HepG2 (cell line): Measurements from ENCODE around the gene IL17RC. TPM values are rescaled to one million over a fixed set of nuclear protein-coding genes. Genes with fewer than 3 reads are reported as not detected.
A peak's percentile ranks its signal among the peaks of the same experiment; 100 is the strongest.

ENCODE experiments used
- BHLHE40 ChIP-seq: IDR thresholded peaks from 2 replicates; pipeline ENCODE4 v1.6.1; 2011; ENCODE audit warnings: low read length, improper control_type of control experiment
- BRD4 ChIP-seq: sonication (generic); formaldehyde crosslinking; IDR thresholded peaks from 2 replicates; pipeline ENCODE4 v1.4.0; 2020; ENCODE audit warnings: missing genetic modification reagents
- CBX2 ChIP-seq, 2 experiments: fragments of 200-600 bp in 1 of 2; sonication (generic); formaldehyde crosslinking in 1 of 2; IDR thresholded peaks; 2 replicates each; pipeline versions ENCODE4 v1.7.0 to v1.8.1; 2018 to 2022; ENCODE audit warnings: low read depth in 2 of 2, low read length in 1 of 2, mild to moderate bottlenecking in 1 of 2, missing genetic modification reagents in 1 of 2
- CEBPG ChIP-seq: IDR thresholded peaks from 2 replicates; pipeline ENCODE4 v1.6.1; 2016
- DR1 ChIP-seq: sonication (generic); formaldehyde crosslinking; IDR thresholded peaks from 2 replicates; pipeline ENCODE4 v1.8.0; 2021; ENCODE audit warnings: mild to moderate bottlenecking, missing genetic modification reagents, inconsistent platforms
- HNRNPLL ChIP-seq: fragments of 200-400 bp; formaldehyde crosslinking; IDR thresholded peaks from 2 replicates; pipeline ENCODE4 v1.6.1; 2017; ENCODE audit warnings: mild to moderate bottlenecking, low read depth, low read length; ENCODE audit not compliant: poor library complexity, severe bottlenecking
- HOXD1 ChIP-seq: sonication (generic); formaldehyde crosslinking; IDR thresholded peaks from 2 replicates; pipeline ENCODE4 v1.5.0; 2020; ENCODE audit warnings: missing genetic modification reagents
- IKZF5 ChIP-seq: IDR thresholded peaks from 2 replicates; pipeline ENCODE4 v1.6.1; 2018; ENCODE audit warnings: missing genetic modification reagents, mild to moderate bottlenecking, missing compliant biosample characterization
- JUND ChIP-seq: sonication (generic); formaldehyde crosslinking; IDR thresholded peaks from 2 replicates; pipeline ENCODE4 v1.8.0; 2022; ENCODE audit warnings: mild to moderate bottlenecking, missing genetic modification reagents
- KLF16 ChIP-seq, 2 experiments: sonication (generic) in 1 of 2; formaldehyde crosslinking in 1 of 2; IDR thresholded peaks; 2 replicates each; pipeline versions ENCODE4 v1.6.1 to v1.8.0; 2016 to 2023; ENCODE audit warnings: missing genetic modification reagents in 2 of 2, missing compliant biosample characterization in 1 of 2
- MYC ChIP-seq: sonication (generic); formaldehyde crosslinking; IDR thresholded peaks from 2 replicates; pipeline ENCODE4 v1.9.0; 2021; ENCODE audit warnings: missing genetic modification reagents, borderline replicate concordance
- NFATC3 ChIP-seq: sonication (generic); formaldehyde crosslinking; IDR thresholded peaks from 2 replicates; pipeline ENCODE4 v1.5.1; 2020; ENCODE audit warnings: mild to moderate bottlenecking, missing genetic modification reagents
- NFKB2 ChIP-seq: sonication (generic); formaldehyde crosslinking; IDR thresholded peaks from 2 replicates; pipeline ENCODE4 v1.4.0; 2020; ENCODE audit warnings: missing genetic modification reagents, borderline replicate concordance
- PAWR ChIP-seq: sonication (generic); formaldehyde crosslinking; IDR thresholded peaks from 2 replicates; pipeline ENCODE4 v1.4.0; 2020; ENCODE audit warnings: missing genetic modification reagents, mild to moderate bottlenecking, borderline replicate concordance
- PHF21A ChIP-seq: sonication (generic); formaldehyde crosslinking; IDR thresholded peaks from 2 replicates; pipeline ENCODE4 v1.5.0; 2020; ENCODE audit warnings: mild to moderate bottlenecking, missing genetic modification reagents
- RBAK ChIP-seq: sonication (generic); formaldehyde crosslinking; IDR thresholded peaks from 2 replicates; pipeline ENCODE4 v1.5.1; 2020; ENCODE audit warnings: mild to moderate bottlenecking, missing genetic modification reagents
- RORA ChIP-seq: sonication (generic); formaldehyde crosslinking; IDR thresholded peaks from 2 replicates; pipeline ENCODE4 v1.5.0; 2020; ENCODE audit warnings: mild to moderate bottlenecking, missing genetic modification reagents, moderate library complexity
- SOX6 ChIP-seq, 2 experiments: fragments of 450-650 bp in 1 of 2; sonication (generic) in 1 of 2; formaldehyde crosslinking in 1 of 2; IDR thresholded peaks; 2 replicates each; pipeline versions ENCODE4 v1.4.0 to v1.6.1; 2017 to 2020; ENCODE audit warnings: antibody characterized with exemption in 1 of 2, mild to moderate bottlenecking in 1 of 2, missing genetic modification reagents in 1 of 2
- SP1 ChIP-seq, 2 experiments: fragments of 450-650 bp in 1 of 2; sonication (generic) in 1 of 2; formaldehyde crosslinking in 1 of 2; IDR thresholded peaks; 2 replicates each; pipeline versions ENCODE4 v1.4.0 to v1.6.1; 2016 to 2020; ENCODE audit warnings: missing genetic modification reagents in 1 of 2
- SP2 ChIP-seq: sonication (generic); formaldehyde crosslinking; IDR thresholded peaks from 2 replicates; pipeline ENCODE4 v1.5.1; 2020; ENCODE audit warnings: mild to moderate bottlenecking, missing genetic modification reagents
- TOPORS ChIP-seq: sonication (generic); formaldehyde crosslinking; IDR thresholded peaks from 2 replicates; pipeline ENCODE4 v1.8.0; 2023; ENCODE audit warnings: mild to moderate bottlenecking, missing genetic modification reagents
- ZIK1 ChIP-seq: sonication (generic); formaldehyde crosslinking; IDR thresholded peaks from 2 replicates; pipeline ENCODE4 v1.5.0; 2020; ENCODE audit warnings: mild to moderate bottlenecking, low read depth, missing genetic modification reagents, borderline replicate concordance
- ZNF431 ChIP-seq: sonication (generic); formaldehyde crosslinking; IDR thresholded peaks from 2 replicates; pipeline ENCODE4 v1.9.0; 2022; ENCODE audit warnings: missing genetic modification reagents, low read depth, mild to moderate bottlenecking, borderline replicate concordance
- ZNF556 ChIP-seq: sonication (generic); formaldehyde crosslinking; IDR thresholded peaks from 2 replicates; pipeline ENCODE4 v1.4.0; 2020; ENCODE audit warnings: mild to moderate bottlenecking, missing genetic modification reagents, borderline replicate concordance
- ZNF598 ChIP-seq: sonication (generic); formaldehyde crosslinking; IDR thresholded peaks from 2 replicates; pipeline ENCODE4 v1.5.1; 2020; ENCODE audit warnings: mild to moderate bottlenecking, missing genetic modification reagents, borderline replicate concordance
- ZNF639 ChIP-seq: conservative IDR thresholded peaks from 2 replicates; pipeline ENCODE4 v1.6.1; 2018; ENCODE audit warnings: missing genetic modification reagents
- ZNF878 ChIP-seq: sonication (generic); formaldehyde crosslinking; IDR thresholded peaks from 2 replicates; pipeline ENCODE4 v1.8.1; 2023; ENCODE audit warnings: mild to moderate bottlenecking, missing genetic modification reagents, moderate library complexity
- ZNF891 ChIP-seq: sonication (generic); formaldehyde crosslinking; IDR thresholded peaks from 2 replicates; pipeline ENCODE4 v1.5.0; 2020; ENCODE audit warnings: mild to moderate bottlenecking, missing genetic modification reagents
- ZSCAN31 ChIP-seq: sonication (generic); formaldehyde crosslinking; IDR thresholded peaks from 2 replicates; pipeline ENCODE4 v1.5.0; 2020; ENCODE audit warnings: low read depth, mild to moderate bottlenecking, missing genetic modification reagents
- polyA plus RNA-seq, 8 experiments: library from polyadenylated mRNA; depleted of rRNA in 3 of 8; stranded (reverse) in 7 of 8; unstranded in 1 of 8; fragments of >200 nt; fragmentation: Illumina TruSeq in 4 of 8; extraction: Trizol in 4 of 8; gene quantifications; 2 replicates each; pipeline versions ENCODE4 v1.2.1 to v1.2.3, GENCODE V29; 2011 to 2016; ENCODE audit warnings: low read depth in 4 of 8, missing spikeins in 1 of 8, mixed read lengths in 1 of 8; ENCODE audit not compliant: insufficient read depth in 1 of 8
- total RNA-seq, 5 experiments: library from RNA; depleted of rRNA; stranded (reverse); fragments of >200 nt; fragmentation: Illumina TruSeq; extraction: Trizol; gene quantifications; 2 replicates each; pipeline ENCODE4 v1.2.3, GENCODE V29; 2016; ENCODE audit warnings: low read depth in 1 of 5

Gene IL17RC
- total and polyA plus RNA-seq, 2 of the 13 experiments (the other 11 are each of a cell fraction or from before 2014, with no cell fraction given): 20.7 to 24.0 TPM

GRCh38 chr3:9933561-9934234 is 16.8 kb downstream of the IL17RC start, which contains the start of gene CRELD1 (continued):
- TF ChIP-seq RBAK (CRISPR knock-in tag) (peak; percentile 71; the same call in 1 of the 2 replicates), RORA (CRISPR knock-in tag) (no peak), HOXD1 (no peak), IKZF5 (CRISPR knock-in tag) (peak; percentile 18; the same call in 1 of the 2 replicates), JUND (CRISPR knock-in tag) (peak; percentile 41; the same call in 1 of the 2 replicates), CEBPG (peak; percentile 72), KLF16 (CRISPR knock-in tag; IDR thresholded peaks at IDR 0.05) (peak in 1 of 2 experiments; percentile 94; a peak in 2 of 4 replicates), ZNF598 (CRISPR knock-in tag) (no peak), ZNF891 (CRISPR knock-in tag) (no peak), HNRNPLL (peak; percentile 69), CBX2 (IDR thresholded peaks at IDR 0.05; ENCODE audit: low read depth, low read length) (no peak), CBX2 (CRISPR knock-in tag; IDR thresholded peaks at IDR 0.05; ENCODE audit: low read depth) (no peak), ZNF639 (CRISPR knock-in tag) (0 out of 2 replicates have a peak, but pooled peaks have one; percentile 28), BRD4 (CRISPR knock-in tag) (peak; percentile 37; the same call in 1 of the 2 replicates), PAWR (CRISPR knock-in tag) (no peak; the same call in 1 of the 2 replicates), SP1 (IDR thresholded peaks at IDR 0.05) (no peak), SP1 (CRISPR knock-in tag; IDR thresholded peaks at IDR 0.05) (peak; percentile 88), TOPORS (CRISPR knock-in tag) (no peak), NFKB2 (CRISPR knock-in tag) (peak; percentile 86), SP2 (peak; percentile 78), PHF21A (peak; percentile 91), ZIK1 (CRISPR knock-in tag) (peak; percentile 88), SOX6 (IDR thresholded peaks at IDR 0.05) (no peak), SOX6 (CRISPR knock-in tag; IDR thresholded peaks at IDR 0.05) (peak; percentile 11; the same call in 1 of the 2 replicates), ZNF431 (CRISPR knock-in tag) (no peak), BHLHE40 (0 out of 2 replicates have a peak, but pooled peaks have one; percentile 32), ZSCAN31 (CRISPR knock-in tag) (0 out of 2 replicates have a peak, but pooled peaks have one; percentile 2), ZNF556 (CRISPR knock-in tag) (no peak), ZNF878 (peak; percentile 89; the same call in 1 of the 2 replicates), DR1 (peak; percentile 88), NFATC3 (no peak), MYC (CRISPR knock-in tag) (peak; percentile 79; the same call in 1 of the 2 replicates)
